GM12874 (cell line): ENCODE results near the gene PDXP.
A peak's percentile ranks its signal among the peaks of the same experiment; 100 is the strongest.

ENCODE experiments used
- TF ChIP-seq, protein P1 (sequence below): IDR thresholded peaks from 2 replicates; pipeline ENCODE4 v1.5.1; 2011; ENCODE audit warnings: low read depth, mild to moderate bottlenecking, control low read depth, low read length, moderate library complexity; ENCODE audit not compliant: insufficient read depth

Gene PDXP

DNA sequence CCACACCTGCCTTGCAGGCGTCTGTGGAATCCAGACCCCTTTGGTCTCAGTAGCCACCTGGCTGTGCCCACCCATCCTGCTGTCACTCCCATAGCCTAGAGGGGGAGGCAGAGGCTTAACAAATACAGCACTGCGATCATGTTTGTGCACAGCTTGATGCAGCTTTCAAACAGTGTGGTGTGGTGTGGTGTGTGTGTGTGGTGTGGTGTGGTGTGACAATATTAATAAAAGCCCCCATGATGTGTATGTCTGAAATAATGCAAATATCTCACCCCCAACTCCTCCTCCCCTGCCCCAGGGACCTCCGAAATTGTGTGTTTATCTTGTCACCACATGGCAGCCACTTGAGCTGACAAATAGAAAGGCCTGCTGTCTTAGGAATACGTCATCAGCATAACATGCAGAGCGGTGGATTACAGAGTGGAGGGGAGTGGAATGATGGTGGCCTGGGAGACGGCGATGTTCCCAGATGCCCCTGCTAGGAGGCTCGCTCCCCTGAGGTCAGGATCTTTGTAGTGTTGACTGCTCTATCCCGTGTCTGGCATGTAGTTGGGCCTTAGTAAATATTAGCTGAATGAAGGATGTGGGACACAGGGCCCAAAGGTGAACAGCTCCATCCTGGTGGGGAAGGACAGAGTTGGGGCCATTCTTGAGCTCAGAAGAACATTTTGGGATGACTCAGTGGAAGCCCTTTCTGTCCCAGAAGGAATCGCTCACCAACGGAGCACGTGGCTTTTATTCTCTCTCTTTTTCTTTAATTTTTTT is 2.8 kb downstream of the PDXP start:
- TF ChIP-seq, protein P1, sequence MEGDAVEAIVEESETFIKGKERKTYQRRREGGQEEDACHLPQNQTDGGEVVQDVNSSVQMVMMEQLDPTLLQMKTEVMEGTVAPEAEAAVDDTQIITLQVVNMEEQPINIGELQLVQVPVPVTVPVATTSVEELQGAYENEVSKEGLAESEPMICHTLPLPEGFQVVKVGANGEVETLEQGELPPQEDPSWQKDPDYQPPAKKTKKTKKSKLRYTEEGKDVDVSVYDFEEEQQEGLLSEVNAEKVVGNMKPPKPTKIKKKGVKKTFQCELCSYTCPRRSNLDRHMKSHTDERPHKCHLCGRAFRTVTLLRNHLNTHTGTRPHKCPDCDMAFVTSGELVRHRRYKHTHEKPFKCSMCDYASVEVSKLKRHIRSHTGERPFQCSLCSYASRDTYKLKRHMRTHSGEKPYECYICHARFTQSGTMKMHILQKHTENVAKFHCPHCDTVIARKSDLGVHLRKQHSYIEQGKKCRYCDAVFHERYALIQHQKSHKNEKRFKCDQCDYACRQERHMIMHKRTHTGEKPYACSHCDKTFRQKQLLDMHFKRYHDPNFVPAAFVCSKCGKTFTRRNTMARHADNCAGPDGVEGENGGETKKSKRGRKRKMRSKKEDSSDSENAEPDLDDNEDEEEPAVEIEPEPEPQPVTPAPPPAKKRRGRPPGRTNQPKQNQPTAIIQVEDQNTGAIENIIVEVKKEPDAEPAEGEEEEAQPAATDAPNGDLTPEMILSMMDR, result peak; percentile 42; the same call in 1 of the 2 replicates

DNA sequence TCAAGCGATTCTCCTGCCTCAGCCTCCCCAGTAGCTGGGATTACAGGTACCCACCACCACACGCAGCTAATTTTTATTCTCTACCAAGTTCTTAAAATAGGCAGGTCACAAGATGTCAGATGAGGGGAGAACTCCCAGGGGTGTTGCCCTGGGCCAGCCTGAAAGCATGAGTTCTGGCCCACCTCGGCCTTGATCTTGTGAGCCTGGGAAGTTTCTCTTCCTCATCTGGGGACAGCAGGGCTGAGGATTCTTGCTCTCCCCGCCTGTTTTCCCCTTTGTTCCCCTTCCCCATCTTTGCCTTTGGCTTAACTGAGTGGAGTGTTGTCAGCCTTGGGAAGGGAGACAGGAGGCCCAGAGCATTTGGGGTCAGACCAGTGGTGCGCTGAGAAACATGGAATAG is 3.5 kb downstream of the PDXP start:
- TF ChIP-seq, protein P1, result no peak

DNA sequence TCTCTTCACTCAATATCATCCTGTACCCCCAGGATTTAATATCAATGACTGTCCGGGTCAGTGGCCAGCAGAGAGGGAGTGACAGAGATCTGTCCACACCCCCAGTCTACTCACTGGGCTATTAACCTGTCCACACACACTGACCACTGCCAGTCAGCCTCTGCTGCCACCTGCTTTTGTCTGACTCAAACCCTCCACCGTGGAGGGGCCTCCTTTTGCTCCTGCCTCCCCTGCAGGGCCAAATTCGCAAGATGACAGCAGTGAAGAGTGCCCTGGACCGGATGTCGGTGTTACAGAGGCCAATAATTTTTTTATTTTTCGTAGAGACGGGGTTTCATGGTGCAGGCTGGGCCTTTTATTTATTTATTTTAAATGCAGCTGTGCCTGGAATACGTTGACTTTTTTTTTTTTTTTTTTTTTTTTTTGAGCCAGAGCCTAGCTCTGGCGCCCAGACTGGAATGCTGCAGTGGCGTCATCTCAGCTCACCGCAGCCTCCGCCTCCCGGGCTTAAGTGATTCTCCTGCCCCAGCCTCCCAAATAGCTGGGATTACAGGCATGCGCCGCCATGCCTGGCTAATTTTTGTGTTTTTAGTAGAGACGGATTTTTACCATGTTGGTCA is 5.1 kb downstream of the PDXP start:
- TF ChIP-seq, protein P1, result no peak

DNA sequence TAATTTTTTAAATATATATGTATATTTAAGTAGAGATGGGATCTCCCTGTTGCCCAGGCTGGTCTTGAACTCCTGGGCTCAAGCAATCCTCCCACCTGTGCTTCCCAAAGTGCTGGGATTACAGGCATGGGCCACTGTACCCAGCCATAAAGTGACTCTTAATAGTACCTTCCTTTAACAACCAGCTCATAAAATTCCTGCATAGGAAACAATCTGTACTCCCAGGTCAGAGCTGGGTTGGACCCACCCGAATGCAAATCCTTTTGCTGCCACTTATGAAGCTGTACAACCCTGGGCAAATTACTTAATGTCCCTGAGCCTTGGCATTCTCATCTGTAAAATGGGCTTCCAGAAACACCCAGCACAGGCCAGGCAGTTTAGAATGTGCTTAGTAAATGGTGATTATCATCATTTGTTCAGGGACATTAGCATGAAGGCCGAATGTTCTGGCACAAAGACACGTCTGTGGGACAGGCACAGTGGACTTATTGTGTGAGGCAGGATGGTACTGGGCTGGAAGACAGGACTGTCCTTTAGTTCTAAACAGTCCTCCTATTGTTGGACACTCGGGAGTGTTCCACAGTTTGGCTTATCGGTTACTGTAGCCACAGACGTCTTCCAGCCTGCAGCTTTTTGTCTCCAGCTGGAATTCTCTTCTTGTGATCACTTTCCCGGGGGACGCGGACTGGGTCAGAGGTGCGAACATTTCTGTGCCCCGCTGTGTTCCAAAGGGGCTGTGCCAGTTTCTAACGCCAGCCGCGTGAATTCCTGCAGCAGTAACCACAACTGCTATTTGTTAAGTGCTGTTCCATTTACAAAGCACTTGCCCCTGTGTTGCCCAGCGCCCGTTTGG is 6.0 kb downstream of the PDXP start:
- TF ChIP-seq, protein P1, result no peak

DNA sequence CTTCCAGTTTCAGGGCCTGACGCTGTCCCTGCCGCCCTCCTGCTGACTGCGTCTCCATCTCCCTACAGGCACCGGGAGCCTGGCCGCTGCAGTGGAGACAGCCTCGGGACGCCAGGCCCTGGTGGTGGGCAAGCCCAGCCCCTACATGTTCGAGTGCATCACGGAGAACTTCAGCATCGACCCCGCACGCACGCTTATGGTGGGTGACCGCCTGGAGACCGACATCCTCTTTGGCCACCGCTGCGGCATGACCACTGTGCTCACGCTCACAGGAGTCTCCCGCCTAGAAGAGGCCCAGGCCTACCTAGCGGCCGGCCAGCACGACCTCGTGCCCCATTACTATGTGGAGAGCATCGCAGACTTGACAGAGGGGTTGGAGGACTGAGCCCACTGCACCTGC is 7.0 kb downstream of the PDXP start:
- TF ChIP-seq, protein P1, result no peak

DNA sequence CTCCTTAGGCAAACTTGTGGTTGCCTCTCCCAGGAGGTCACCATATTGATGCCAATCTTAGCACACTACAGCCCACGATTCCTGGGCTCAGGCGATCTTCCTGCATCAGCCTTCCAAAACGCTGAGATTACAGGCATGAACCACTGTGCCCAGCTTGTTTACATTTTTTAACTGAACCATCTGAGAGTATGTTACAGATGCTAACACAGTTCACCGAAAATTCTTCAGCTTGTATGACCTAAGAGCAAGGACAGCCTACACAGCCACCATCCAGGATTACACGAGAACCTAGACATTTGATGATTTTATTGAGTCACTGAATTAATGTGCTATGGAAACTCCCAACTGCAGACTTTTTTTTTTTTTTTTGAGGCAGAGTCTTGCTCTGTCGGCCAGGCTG is 11.1 kb downstream of the PDXP start:
- TF ChIP-seq, protein P1, result no peak

DNA sequence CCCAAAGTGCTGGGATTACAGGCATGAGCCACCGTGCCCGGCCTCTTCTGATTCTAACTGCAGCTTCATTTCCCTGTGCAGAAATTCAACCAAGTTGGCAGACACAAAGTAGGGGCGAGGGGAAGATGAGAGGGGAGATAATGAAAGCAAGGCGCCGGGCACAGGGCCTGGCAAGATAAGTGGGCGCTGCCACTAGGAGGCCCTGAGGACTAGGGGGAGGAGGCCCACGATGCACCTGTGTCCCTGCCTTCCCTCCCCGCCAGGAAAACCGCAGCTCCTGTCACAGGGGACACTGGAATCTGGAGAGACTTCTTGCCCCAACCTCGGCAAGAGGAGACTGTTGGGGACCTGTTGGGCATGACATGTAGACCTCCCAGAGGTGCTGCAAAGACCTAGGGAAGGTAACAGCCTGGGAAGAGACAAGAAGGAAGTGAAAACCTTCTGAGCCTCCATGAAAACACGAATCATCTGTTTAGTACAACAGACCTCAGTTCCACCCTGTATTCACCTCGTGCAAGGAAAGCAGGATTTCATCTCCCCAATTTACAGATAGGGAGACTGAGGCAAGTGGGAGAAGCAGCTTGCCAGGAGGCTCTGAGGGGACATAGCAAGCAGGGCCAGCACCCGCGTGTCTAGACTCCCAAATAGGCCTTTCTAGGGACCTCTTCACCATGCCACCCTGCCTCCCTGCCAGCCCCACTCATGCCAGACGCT is 13.8 kb downstream of the PDXP start:
- TF ChIP-seq, protein P1, result peak; percentile 32
